H9 (cell line): ENCODE data around the gene TNFRSF11A. TPM values are rescaled to one million over a fixed set of nuclear protein-coding genes. Genes with fewer than 3 reads are reported as not detected.
A peak's percentile ranks its signal among the peaks of the same experiment; 100 is the strongest.

Source experiments
- DNase-seq: peaks from one replicate; pipeline ENCODE4 v3.0.0-alpha.2; 2017
- H2AFZ ChIP-seq: one replicate; pipeline ENCODE4 v1.6.1; 2013; ENCODE audit warnings: mild to moderate bottlenecking, low read length, control low read depth, moderate library complexity
- H2AK5ac ChIP-seq: 2 replicates; pipeline ENCODE4 v1.6.1; 2013; ENCODE audit warnings: low read length, control low read depth, mixed read lengths; ENCODE audit not compliant: insufficient read length
- H2BK120ac ChIP-seq: one replicate; pipeline ENCODE4 v1.6.1; 2013; ENCODE audit warnings: low read depth, mild to moderate bottlenecking, low read length, control low read depth, inconsistent platforms; ENCODE audit not compliant: poor library complexity, severe bottlenecking
- H2BK12ac ChIP-seq: 2 replicates; pipeline ENCODE4 v1.6.1; 2013; ENCODE audit warnings: low read length, control low read depth, mixed read lengths, low read depth; ENCODE audit not compliant: insufficient read length
- H2BK15ac ChIP-seq: 2 replicates; pipeline ENCODE4 v1.6.1; 2013; ENCODE audit warnings: low read depth, low read length, control low read depth
- H2BK20ac ChIP-seq: one replicate; pipeline ENCODE4 v1.6.1; 2013; ENCODE audit warnings: low read depth, mild to moderate bottlenecking, low read length, control low read depth, inconsistent platforms; ENCODE audit not compliant: poor library complexity, severe bottlenecking
- H2BK5ac ChIP-seq: 2 replicates; pipeline ENCODE4 v1.6.1; 2013; ENCODE audit warnings: low read length, control low read depth, mixed read lengths; ENCODE audit not compliant: insufficient read length
- H3K14ac ChIP-seq: 2 replicates; pipeline ENCODE4 v1.6.1; 2013; ENCODE audit warnings: low read length, control low read depth; ENCODE audit not compliant: insufficient read depth
- H3K18ac ChIP-seq: 2 replicates; pipeline ENCODE4 v1.6.1; 2013; ENCODE audit warnings: low read depth, mild to moderate bottlenecking, mixed read lengths, low read length, control low read depth; ENCODE audit not compliant: insufficient read length
- H3K23ac ChIP-seq: 2 replicates; pipeline ENCODE4 v1.6.1; 2013; ENCODE audit warnings: low read length, control low read depth, mixed read lengths, low read depth; ENCODE audit not compliant: insufficient read length
- H3K23me2 ChIP-seq: 2 replicates; pipeline ENCODE4 v1.6.1; 2013; ENCODE audit warnings: low read depth, mild to moderate bottlenecking, mixed read lengths, low read length, control low read depth; ENCODE audit not compliant: insufficient read length, poor library complexity, severe bottlenecking
- H3K27ac ChIP-seq: 2 replicates; pipeline ENCODE4 v1.5.1; 2013; ENCODE audit warnings: low read length, control low read depth, mixed read lengths, low read depth; ENCODE audit not compliant: insufficient read length
- H3K27me3 ChIP-seq: 2 replicates; pipeline ENCODE4 v1.6.1; 2013; ENCODE audit warnings: low read length, control low read depth, inconsistent platforms; ENCODE audit not compliant: insufficient read depth
- H3K4ac ChIP-seq: 2 replicates; pipeline ENCODE4 v1.6.1; 2013; ENCODE audit warnings: low read depth, mild to moderate bottlenecking, control low read depth, inconsistent platforms, low read length, moderate library complexity
- H3K4me1 ChIP-seq: 2 replicates; pipeline ENCODE4 v1.6.1; 2013; ENCODE audit warnings: low read length, control low read depth, inconsistent platforms; ENCODE audit not compliant: insufficient read depth
- H3K4me2 ChIP-seq: 2 replicates; pipeline ENCODE4 v1.6.1; 2013; ENCODE audit warnings: low read length, control low read depth, mixed read lengths; ENCODE audit not compliant: insufficient read length, insufficient read depth
- H3K56ac ChIP-seq: 2 replicates; pipeline ENCODE4 v1.6.1; 2013; ENCODE audit warnings: low read depth, mild to moderate bottlenecking, mixed read lengths, low read length, control low read depth; ENCODE audit not compliant: insufficient read length
- H3K79me1 ChIP-seq: 2 replicates; pipeline ENCODE4 v1.6.1; 2013; ENCODE audit warnings: low read depth, mild to moderate bottlenecking, moderate library complexity, low read length, control low read depth, inconsistent platforms; ENCODE audit not compliant: insufficient read depth, poor library complexity, severe bottlenecking
- H3K79me2 ChIP-seq: 2 replicates; pipeline ENCODE4 v1.6.1; 2013; ENCODE audit warnings: low read length, control low read depth, inconsistent platforms; ENCODE audit not compliant: insufficient read depth
- H3K9ac ChIP-seq: 2 replicates; pipeline ENCODE4 v1.6.1; 2013; ENCODE audit warnings: low read length, control low read depth, mixed read lengths; ENCODE audit not compliant: insufficient read length; ENCODE audit errors: extremely low read depth
- H3K9me3 ChIP-seq: one replicate; pipeline ENCODE4 v1.6.1; 2013; ENCODE audit warnings: low read depth, low read length, inconsistent platforms; ENCODE audit not compliant: control insufficient read depth
- H3T11ph ChIP-seq: one replicate; pipeline ENCODE4 v1.6.1; 2013; ENCODE audit warnings: mild to moderate bottlenecking, low read length, control low read depth, inconsistent platforms
- H4K20me1 ChIP-seq: one replicate; pipeline ENCODE4 v1.6.1; 2013; ENCODE audit not compliant: control insufficient read depth, insufficient read length, insufficient read depth
- H4K5ac ChIP-seq: 2 replicates; pipeline ENCODE4 v1.6.1; 2013; ENCODE audit warnings: low read depth, mild to moderate bottlenecking, mixed read lengths, low read length, control low read depth; ENCODE audit not compliant: insufficient read length
- H4K8ac ChIP-seq: replicated peaks from 2 replicates; pipeline ENCODE4 v1.6.1; 2013; ENCODE audit warnings: low read length, control low read depth, mixed read lengths, low read depth; ENCODE audit not compliant: insufficient read length
- H4K91ac ChIP-seq: 2 replicates; pipeline ENCODE4 v1.6.1; 2013; ENCODE audit warnings: low read depth, mild to moderate bottlenecking, moderate library complexity, mixed read lengths, low read length, control low read depth; ENCODE audit not compliant: insufficient read length
- H3K27ac Mint-ChIP-seq, 3 experiments: 2 replicates in 2 of 3; 3 replicates in 1 of 3; pipeline ENCODE4 v1.8.0; 2020 to 2021; ENCODE audit warnings: mixed read lengths in 3 of 3, mild to moderate bottlenecking in 1 of 3, moderate library complexity in 1 of 3
- H3K27me3 Mint-ChIP-seq: 2 replicates; pipeline ENCODE4 v1.8.0; 2021; ENCODE audit warnings: low read depth, mild to moderate bottlenecking, moderate library complexity, mixed read lengths
- H3K36me3 Mint-ChIP-seq, 3 experiments: 2 replicates in 2 of 3; 3 replicates in 1 of 3; pipeline ENCODE4 v1.8.0; 2020 to 2021; ENCODE audit warnings: low read depth in 3 of 3, mixed read lengths in 3 of 3; ENCODE audit not compliant: insufficient read depth in 1 of 3
- H3K4me1 Mint-ChIP-seq, 2 experiments: 2 replicates each; pipeline ENCODE4 v1.8.0; 2020; ENCODE audit warnings: mixed read lengths in 2 of 2
- H3K4me3 Mint-ChIP-seq, 2 experiments: 2 replicates in 1 of 2; 3 replicates in 1 of 2; pipeline ENCODE4 v1.8.0; 2020 to 2021; ENCODE audit warnings: mild to moderate bottlenecking in 2 of 2, mixed read lengths in 2 of 2, moderate library complexity in 1 of 2
- H3K9me3 Mint-ChIP-seq, 2 experiments: 2 replicates in 1 of 2; 3 replicates in 1 of 2; pipeline ENCODE4 v1.8.0; 2020; ENCODE audit warnings: mild to moderate bottlenecking in 2 of 2, mixed read lengths in 2 of 2, moderate library complexity in 1 of 2
- CTCF ChIP-seq: fragments of 200-600 bp; sonication (generic); conservative IDR thresholded peaks from 3 replicates; pipeline ENCODE4 v1.8.0; 2021; ENCODE audit warnings: antibody characterized with exemption, mild to moderate bottlenecking
- WGBS: extraction: QIAGEN DNeasy Blood & Tissue Kit; methylation state at CpG from one replicate; pipeline ENCODE4 v1.1.7; 2013; ENCODE audit warnings: missing lambda C conversion rate, low lambda C conversion rate, mixed read lengths; ENCODE audit not compliant: insufficient read length; ENCODE audit errors: extremely low coverage; 5-methylcytosine and 5-hydroxymethylcytosine counted together
- total RNA-seq: library from RNA; stranded (reverse); gene quantifications from 2 replicates; pipeline ENCODE4 v1.2.1, GENCODE V29; 2021

The TNFRSF11A gene
- total RNA-seq, 1 experiment from 2014 or later: 7.8 TPM

GRCh38 chr18:62374410-62374965 lies 49.4 kb downstream of the TNFRSF11A start:
- no peak overlapping the region for H2BK120ac ChIP-seq
- H3K23ac ChIP-seq: no peak overlapping the region
- Mint-ChIP-seq H3K27ac (peak overlapping the region; percentile 54 to 96 (median 93); a peak in 5 of 7 replicates), H3K9me3 (no peaks in the 10 kb centered on the region), H3K27me3 (no peaks in the 10 kb centered on the region), H3K4me1 (peaks cover 42 to 44% of the 10 kb centered on the region in 2 experiments), H3K36me3 (peaks cover 2 to 6% (median 3%) of the 10 kb centered on the region in 3 experiments; a peak in 5 of 7 replicates), H3K4me3 (no peak overlapping the region; a peak in 1 of 5 replicates)
- DNase-seq: no peak
- H3K27me3 ChIP-seq: no peaks in the 10 kb centered on the region
- no peak overlapping the region for H2AFZ ChIP-seq
- H3K9me3 ChIP-seq: no peaks in the 10 kb centered on the region
- no peak overlapping the region for H3K4ac ChIP-seq
- no peak overlapping the region for H4K8ac ChIP-seq
- no peaks in the 10 kb centered on the region for H3K79me1 ChIP-seq
- no peak overlapping the region for H2BK20ac ChIP-seq
- H3K4me2 ChIP-seq: no peak overlapping the region
- H4K5ac ChIP-seq: no peak overlapping the region
- H3K14ac ChIP-seq: no peak overlapping the region
- H3K79me2 ChIP-seq: no peaks in the 10 kb centered on the region
- no peak for TF ChIP-seq CTCF
- no peak overlapping the region for H3K18ac ChIP-seq
- H2BK5ac ChIP-seq: no peak overlapping the region
- no peak overlapping the region for H3K56ac ChIP-seq
- no peak overlapping the region for H3K9ac ChIP-seq
- H3T11ph ChIP-seq: no peak overlapping the region
- H3K4me1 ChIP-seq: peaks cover 9% of the 10 kb centered on the region; the same call in 1 of the 2 replicates
- no CpG with 5 or more reads among the region's 1 CpG for WGBS
- H4K20me1 ChIP-seq: no peaks in the 10 kb centered on the region
- no peak overlapping the region for H2BK15ac ChIP-seq
- no peak overlapping the region for H4K91ac ChIP-seq
- no peak overlapping the region for H2BK12ac ChIP-seq
- no peak overlapping the region for H2AK5ac ChIP-seq
- no peaks in the 10 kb centered on the region for H3K23me2 ChIP-seq
- peak overlapping the region; percentile 30 for H3K27ac ChIP-seq
